ENCODE results near the gene CFAP43. TPM values are rescaled to one million over a fixed set of nuclear protein-coding genes. Genes with fewer than 3 reads are reported as not detected.

CFAP43 gene
- total and polyA plus RNA-seq, 9 of the 15 experiments (the other 6 are each of a cell fraction or from before 2014, with no cell fraction given) = 0.07 to 0.86 (median 0.11) TPM; not detected in 1

- TF ChIP-seq ARID4B (CRISPR knock-in tag; IDR thresholded peaks at IDR 0.05) (peak; percentile 44; the same call in 1 of the 2 replicates), THAP12 (CRISPR knock-in tag; IDR thresholded peaks at IDR 0.05) (no peak), YY1 (IDR thresholded peaks at IDR 0.05; ENCODE audit: borderline replicate concordance in 1 of 3, control insufficient read depth in 1 of 3, extremely low read depth in 1 of 3, insufficient read depth in 3 of 3, insufficient read length in 1 of 3, insufficient replicate concordance in 2 of 3, low read depth in 1 of 3, low read length in 2 of 3) (peak in 2 of 3 experiments; percentile 10 to 33), CXXC5 (CRISPR knock-in tag; IDR thresholded peaks at IDR 0.05) (peak; percentile 89), NUFIP1 (IDR thresholded peaks at IDR 0.05; ENCODE audit: partially characterized antibody) (no peak), ZNF695 (CRISPR knock-in tag; IDR thresholded peaks at IDR 0.05) (no peak), ZNF398 (CRISPR knock-in tag; IDR thresholded peaks at IDR 0.05) (no peak), SIX5 (IDR thresholded peaks at IDR 0.05; ENCODE audit: borderline replicate concordance in 1 of 2, insufficient read depth in 1 of 2, low read depth in 1 of 2, low read length in 2 of 2) (no peak), SP2 (IDR thresholded peaks at IDR 0.05; ENCODE audit: extremely low read depth, low read depth, low read length, poor library complexity, severe bottlenecking) (peak; percentile 26)
Observed at GRCh38 chr10:104231784-104232612, at the start of gene CFAP43 (continued).
